Liver (tissue), 9 donors: ENCODE results near the gene UMAD1. TPM values are rescaled to one million over a fixed set of nuclear protein-coding genes. Genes with fewer than 3 reads are reported as not detected.

Source experiments
- DNase-seq: peaks from one replicate; pipeline ENCODE4 v3.0.0-alpha.2; 2017; ENCODE audit warnings: low spot score
- H3K27ac ChIP-seq, 2 donors: one replicate each; pipeline ENCODE4 v1.7.0; 2013; ENCODE audit warnings: inconsistent platforms in 2 of 2, low read length in 2 of 2, control low read depth in 1 of 2, low read depth in 1 of 2, mild to moderate bottlenecking in 1 of 2
- H3K27me3 ChIP-seq, 4 donors: one replicate each; pipeline versions ENCODE4 v1.6.1 to v1.7.0; 2013; ENCODE audit warnings: low read length in 3 of 4, inconsistent platforms in 1 of 4, mild to moderate bottlenecking in 1 of 4, moderate library complexity in 1 of 4; ENCODE audit not compliant: control insufficient read depth in 4 of 4, insufficient read depth in 4 of 4
- H3K36me3 ChIP-seq, 4 donors: one replicate each; pipeline versions ENCODE4 v1.6.1 to v1.7.0; 2013; ENCODE audit warnings: low read length in 3 of 4, mild to moderate bottlenecking in 3 of 4, low read depth in 1 of 4, moderate library complexity in 1 of 4; ENCODE audit not compliant: control insufficient read depth in 4 of 4, insufficient read depth in 3 of 4
- H3K4me1 ChIP-seq, 4 donors: one replicate each; pipeline versions ENCODE4 v1.6.1 to v1.7.0; 2013; ENCODE audit warnings: low read length in 3 of 4, mild to moderate bottlenecking in 3 of 4, moderate library complexity in 1 of 4; ENCODE audit not compliant: control insufficient read depth in 4 of 4, insufficient read depth in 4 of 4
- H3K4me3 ChIP-seq, 3 donors: one replicate each; pipeline versions ENCODE4 v1.6.1 to v1.7.0; 2013; ENCODE audit warnings: low read length in 3 of 3, control low read depth in 1 of 3, low read depth in 1 of 3, mild to moderate bottlenecking in 1 of 3
- H3K9ac ChIP-seq, 2 donors: one replicate each; pipeline ENCODE4 v1.7.0; 2013; ENCODE audit warnings: low read length in 2 of 2, mild to moderate bottlenecking in 2 of 2, moderate library complexity in 2 of 2, control low read depth in 1 of 2, low read depth in 1 of 2
- H3K9me3 ChIP-seq, 4 donors: one replicate each; pipeline versions ENCODE4 v1.6.1 to v1.7.0; 2013; ENCODE audit warnings: low read length in 3 of 4; ENCODE audit not compliant: control insufficient read depth in 4 of 4
- ATF3 ChIP-seq: IDR thresholded peaks from 2 replicates; pipeline ENCODE4 v1.6.1; 2016; ENCODE audit warnings: antibody characterized with exemption
- EGR1 ChIP-seq, 2 donors: IDR thresholded peaks; 2 replicates each; pipeline ENCODE4 v1.6.1; 2016 to 2018; ENCODE audit warnings: antibody characterized with exemption in 2 of 2, low read depth in 2 of 2
- FOXA1 ChIP-seq: IDR thresholded peaks from 2 replicates; pipeline ENCODE4 v1.6.1; 2016; ENCODE audit warnings: antibody characterized with exemption
- GABPA ChIP-seq, 2 donors: IDR thresholded peaks in 1 of 2; conservative IDR thresholded peaks in 1 of 2; 2 replicates each; pipeline ENCODE4 v1.6.1; 2016; ENCODE audit warnings: antibody characterized with exemption in 2 of 2, mild to moderate bottlenecking in 1 of 2, moderate library complexity in 1 of 2
- JUND ChIP-seq, 2 donors: IDR thresholded peaks; 2 replicates each; pipeline ENCODE4 v1.6.1; 2016; ENCODE audit warnings: antibody characterized with exemption in 2 of 2
- MAX ChIP-seq: IDR thresholded peaks from 2 replicates; pipeline ENCODE4 v1.6.1; 2016; ENCODE audit warnings: antibody characterized with exemption
- NR2F2 ChIP-seq: IDR thresholded peaks from 2 replicates; pipeline ENCODE4 v1.6.1; 2016; ENCODE audit warnings: antibody characterized with exemption
- REST ChIP-seq: IDR thresholded peaks from 2 replicates; pipeline ENCODE4 v1.6.1; 2016; ENCODE audit warnings: antibody characterized with exemption, mild to moderate bottlenecking
- RXRA ChIP-seq, 2 donors: IDR thresholded peaks; 2 replicates each; pipeline ENCODE4 v1.6.1; 2017 to 2018; ENCODE audit warnings: antibody characterized with exemption in 2 of 2, mild to moderate bottlenecking in 1 of 2
- TAF1 ChIP-seq: conservative IDR thresholded peaks from 2 replicates; pipeline ENCODE4 v1.6.1; 2016; ENCODE audit warnings: antibody characterized with exemption, mild to moderate bottlenecking
- ZBTB33 ChIP-seq: IDR thresholded peaks from 2 replicates; pipeline ENCODE4 v1.6.1; 2016; ENCODE audit warnings: antibody characterized with exemption
- WGBS: extraction: QIAGEN DNeasy Blood & Tissue Kit; methylation state at CpG from one replicate; pipeline ENCODE4 v1.1.7; 2013; 5-methylcytosine and 5-hydroxymethylcytosine counted together
- polyA plus RNA-seq, 2 donors: library from polyadenylated mRNA; stranded (reverse) in 1 of 2; unstranded in 1 of 2; fragments of 200-250 nt in 1 of 2; fragments of >200 nt in 1 of 2; fragmentation: Nextera tagmentation in 1 of 2; extraction: Ambion mirVana in 1 of 2; gene quantifications; one replicate each; pipeline versions ENCODE4 v1.2.1 to v1.2.3, GENCODE V29; 2013 to 2015
- total RNA-seq, 2 donors: library from RNA; depleted of rRNA; stranded (reverse); fragments of >200 nt; gene quantifications; one replicate each; pipeline ENCODE4 v1.2.3, GENCODE V29; 2014
- donor health status: healthy.
- donor health status: healthy.
- donor health status: healthy.
- donor health status: healthy.
- donor health status: healthy.

Gene UMAD1
- total and polyA plus RNA-seq, 4 donors: 5.9 to 12.2 (median 7.9) TPM

- no peak for TF ChIP-seq GABPA (IDR thresholded peaks at IDR 0.05 in 1 of 2, conservative IDR thresholded peaks at IDR 0.05 in 1 of 2)
- no peak for TF ChIP-seq ZBTB33
- no peak for TF ChIP-seq MAX
- 95% methylated on average over 5 of the region's 5 CpGs for WGBS
- Histone ChIP-seq H3K27ac (no peak overlapping the region), H3K9ac (no peak overlapping the region), H3K27me3 (no peaks in the 10 kb centered on the region), H3K36me3 (no peaks in the 10 kb centered on the region), H3K4me3 (no peak overlapping the region), H3K4me1 (no peaks in the 10 kb centered on the region), H3K9me3 (no peaks in the 10 kb centered on the region)
- no peak for DNase-seq
Measured at GRCh38 chr7:7720750-7721621, 80.4 kb downstream of the UMAD1 start.

GRCh38 chr7:7731732-7732131 lies 91.2 kb downstream of the UMAD1 start:
- Histone ChIP-seq H3K4me1 (no peaks in the 10 kb centered on the region), H3K9me3 (no peaks in the 10 kb centered on the region), H3K4me3 (no peak overlapping the region), H3K9ac (no peak overlapping the region), H3K27ac (no peak overlapping the region), H3K27me3 (no peaks in the 10 kb centered on the region), H3K36me3 (no peaks in the 10 kb centered on the region)
- DNase-seq: no peak
- TF ChIP-seq TAF1 (no peak), NR2F2 (peak; percentile 15)

GRCh38 chr7:7732621-7733281 lies 92.2 kb downstream of the UMAD1 start:
- Histone ChIP-seq H3K27ac (no peak overlapping the region), H3K9me3 (no peaks in the 10 kb centered on the region), H3K4me3 (no peak overlapping the region), H3K36me3 (peaks cover 0 to 2% (median 0%) of the 10 kb centered on the region in 4 donors), H3K4me1 (no peaks in the 10 kb centered on the region), H3K27me3 (no peaks in the 10 kb centered on the region), H3K9ac (no peak overlapping the region)
- WGBS: 79% methylated on average over 4 of the region's 4 CpGs
- no peak for TF ChIP-seq FOXA1
- TF ChIP-seq RXRA (IDR thresholded peaks at IDR 0.05): no peak
- no peak for TF ChIP-seq NR2F2
- DNase-seq: no peak

GRCh38 chr7:7736671-7737070 lies 96.1 kb downstream of the UMAD1 start:
- peaks cover 0 to 3% (median 0%) of the 10 kb centered on the region in 4 donors for H3K4me1 ChIP-seq

More at GRCh38 chr7:7736671-7737070, 96.1 kb downstream of the UMAD1 start:
- TF ChIP-seq REST: no peak
- no peak for TF ChIP-seq EGR1 (IDR thresholded peaks at IDR 0.05; ENCODE audit: low read depth in 2 of 2)
- TF ChIP-seq ATF3: no peak
- no peak for TF ChIP-seq ZBTB33
- no peak for TF ChIP-seq JUND (IDR thresholded peaks at IDR 0.05)
- H3K27me3 ChIP-seq: no peaks in the 10 kb centered on the region
- H3K9ac ChIP-seq: no peak overlapping the region
- no peak for DNase-seq
- H3K36me3 ChIP-seq: peaks cover 0 to 2% (median 0%) of the 10 kb centered on the region in 4 donors
- no peak overlapping the region for H3K27ac ChIP-seq
- 91% methylated on average over 2 of the region's 2 CpGs for WGBS
- H3K4me3 ChIP-seq: no peak overlapping the region
- no peaks in the 10 kb centered on the region for H3K9me3 ChIP-seq
